Mucosa of rectum (tissue), 2 donors: ENCODE results near the gene MARK3.

Experiments
- H3K27ac ChIP-seq, 2 donors: one replicate each; pipeline ENCODE4 v1.7.0; 2013; ENCODE audit warnings: inconsistent platforms in 2 of 2, low read depth in 2 of 2, low read length in 2 of 2
- H3K27me3 ChIP-seq, 2 donors: one replicate each; pipeline ENCODE4 v1.7.0; 2013; ENCODE audit warnings: low read length in 2 of 2; ENCODE audit not compliant: control insufficient read depth in 2 of 2, insufficient read depth in 2 of 2
- H3K36me3 ChIP-seq, 2 donors: one replicate each; pipeline ENCODE4 v1.7.0; 2013; ENCODE audit warnings: low read length in 2 of 2; ENCODE audit not compliant: control insufficient read depth in 2 of 2, insufficient read depth in 2 of 2
- H3K4me1 ChIP-seq, 2 donors: one replicate each; pipeline ENCODE4 v1.7.0; 2013; ENCODE audit warnings: low read length in 2 of 2, mild to moderate bottlenecking in 1 of 2; ENCODE audit not compliant: control insufficient read depth in 2 of 2, insufficient read depth in 2 of 2
- H3K4me3 ChIP-seq, 2 donors: one replicate each; pipeline ENCODE4 v1.7.0; 2013; ENCODE audit warnings: low read length in 2 of 2
- H3K9ac ChIP-seq, 2 donors: one replicate each; pipeline ENCODE4 v1.7.0; 2013; ENCODE audit warnings: low read length in 2 of 2, low read depth in 1 of 2, mild to moderate bottlenecking in 1 of 2
- H3K9me3 ChIP-seq, 2 donors: one replicate each; pipeline ENCODE4 v1.7.0; 2013; ENCODE audit warnings: low read length in 2 of 2; ENCODE audit not compliant: control insufficient read depth in 2 of 2
- donor health status: healthy.
- donor health status: Normal muscosa, but diverticular disease.

The MARK3 gene

DNA sequence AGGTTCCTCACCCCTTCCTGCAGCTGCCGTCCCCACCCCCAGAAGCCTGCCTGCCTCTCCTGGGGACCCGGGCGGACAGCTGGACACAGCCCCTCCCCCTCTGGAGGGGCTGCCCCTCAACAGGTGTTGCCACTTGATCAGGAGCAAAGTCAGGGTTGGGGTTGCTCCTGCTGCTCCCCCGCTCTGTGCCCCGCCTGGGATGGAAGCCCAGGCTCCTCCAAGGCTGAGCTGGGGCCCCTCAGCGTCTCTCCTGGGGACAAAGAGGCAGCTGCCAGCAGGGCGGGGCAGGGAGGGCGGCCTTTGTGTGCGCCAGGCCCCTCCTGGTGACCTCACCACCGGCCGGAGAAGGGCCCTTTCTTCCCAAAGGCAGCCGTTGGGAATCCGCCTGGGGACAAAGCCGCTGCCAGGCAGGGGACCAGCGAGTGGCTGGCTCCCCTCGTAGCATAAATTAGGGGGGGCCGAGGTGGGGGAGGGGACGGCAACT is 157.4 kb downstream of the MARK3 start:
- Histone ChIP-seq H3K4me3 (peak overlapping the region in 1 of 2 donors; percentile 13), H3K36me3 (no peaks in the 10 kb centered on the region), H3K27ac (peak overlapping the region; percentile 56 to 59), H3K9me3 (no peaks in the 10 kb centered on the region), H3K27me3 (no peaks in the 10 kb centered on the region), H3K4me1 (peaks cover 44 to 62% of the 10 kb centered on the region in 2 donors), H3K9ac (peak overlapping the region in 1 of 2 donors; percentile 61)

DNA sequence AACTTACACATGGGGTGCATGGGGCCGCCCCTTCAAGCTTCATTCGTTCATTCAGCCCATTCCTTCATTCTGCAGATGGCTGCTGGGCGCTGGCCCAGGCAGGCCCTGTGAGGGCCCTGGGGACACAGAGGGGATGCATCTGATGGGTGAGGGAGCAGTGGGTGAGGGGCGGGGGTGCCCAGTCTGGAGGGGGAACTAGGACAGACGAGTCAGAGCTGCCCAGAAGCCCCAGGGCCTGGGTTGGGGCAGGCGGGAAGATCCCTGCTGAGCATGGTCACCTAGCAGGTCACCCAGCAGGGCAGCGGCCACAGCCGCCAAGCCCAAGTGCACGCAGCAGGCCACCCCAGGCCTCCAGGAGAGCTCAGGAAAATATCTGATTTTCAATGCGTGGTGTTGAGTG is 157.9 kb downstream of the MARK3 start:
- no peaks in the 10 kb centered on the region for H3K9me3 ChIP-seq
- H3K4me3 ChIP-seq = no peak overlapping the region
- H3K27ac ChIP-seq = peak overlapping the region in 1 of 2 donors; percentile 56
- no peaks in the 10 kb centered on the region for H3K27me3 ChIP-seq
- no peaks in the 10 kb centered on the region for H3K36me3 ChIP-seq
- peak overlapping the region in 1 of 2 donors; percentile 61 for H3K9ac ChIP-seq
- H3K4me1 ChIP-seq = peaks cover 44 to 62% of the 10 kb centered on the region in 2 donors

DNA sequence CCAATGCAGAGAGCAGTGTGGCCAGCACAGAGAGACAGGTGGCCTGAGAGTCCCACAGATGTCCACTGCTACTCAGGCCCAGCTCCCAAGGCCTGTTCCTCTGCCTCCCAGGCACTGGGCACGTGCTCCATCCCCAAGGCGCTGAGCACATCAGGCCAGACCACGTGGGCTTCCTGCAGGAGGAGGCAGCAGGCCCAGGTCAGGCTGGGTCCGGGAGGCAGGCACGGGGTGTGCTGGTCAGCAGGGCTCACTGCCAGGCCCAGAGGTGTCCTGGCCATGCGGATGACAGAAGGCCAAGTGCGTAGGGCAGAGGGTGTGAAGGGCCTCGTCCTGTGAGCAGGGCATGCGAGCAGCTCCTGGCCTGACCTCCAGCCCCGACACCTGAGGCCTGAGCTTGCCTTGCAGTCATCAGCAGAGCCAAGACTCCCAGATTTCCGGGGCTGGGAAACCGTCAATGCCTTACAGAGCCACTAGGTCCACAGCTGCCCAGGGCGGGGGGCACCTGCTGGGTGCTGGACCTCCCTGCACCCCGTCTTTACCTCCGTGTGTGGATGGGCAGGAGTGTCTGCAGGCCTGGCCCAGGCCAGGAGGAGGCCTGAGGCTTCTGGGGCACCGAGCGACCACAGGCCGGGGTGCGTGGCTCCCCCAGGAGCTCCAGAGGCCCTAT is 158.6 kb downstream of the MARK3 start:
- Histone ChIP-seq H3K4me1 (peaks cover 42 to 58% of the 10 kb centered on the region in 2 donors), H3K36me3 (no peaks in the 10 kb centered on the region), H3K9ac (no peak overlapping the region), H3K9me3 (no peaks in the 10 kb centered on the region), H3K4me3 (no peak overlapping the region), H3K27ac (no peak overlapping the region), H3K27me3 (no peaks in the 10 kb centered on the region)

DNA sequence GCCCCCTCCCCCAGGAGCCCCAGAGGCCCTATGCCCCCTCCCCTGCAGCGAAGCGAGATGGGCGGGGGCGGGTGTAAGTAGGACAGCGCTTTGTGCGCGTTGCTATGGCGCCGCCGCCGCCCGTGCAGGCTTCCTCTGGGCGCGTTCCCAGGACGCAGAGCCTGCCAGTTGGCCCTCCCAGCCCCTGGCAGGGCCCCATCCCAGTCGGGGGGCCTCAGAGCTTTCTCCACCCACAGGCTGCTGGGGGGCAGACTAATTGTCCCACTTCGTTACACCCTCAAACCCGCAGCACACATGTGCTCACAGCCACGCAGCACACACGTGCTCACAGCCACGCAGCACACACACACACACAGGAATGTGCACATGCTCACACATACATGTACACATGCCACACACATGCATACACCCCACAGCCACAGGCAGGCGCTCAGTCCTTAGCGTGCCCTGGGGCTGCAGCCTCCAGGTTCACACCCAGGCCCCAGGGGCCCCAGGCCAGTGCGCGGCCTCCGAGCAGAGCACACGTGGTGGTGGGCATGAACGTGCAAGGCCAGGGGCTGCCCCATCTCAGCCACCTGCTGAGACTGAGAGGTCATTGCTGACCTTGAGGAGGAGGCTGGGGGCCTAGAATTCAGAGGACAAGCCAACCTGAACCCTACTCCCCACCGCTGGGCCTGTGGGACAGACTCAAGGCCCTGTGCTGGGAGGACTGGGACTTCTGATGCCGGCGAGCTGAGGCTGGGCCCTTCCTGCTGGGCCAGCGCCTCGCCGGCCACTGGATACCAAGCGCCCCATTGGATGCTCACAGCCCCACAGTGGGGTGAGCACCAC is 159.4 kb downstream of the MARK3 start:
- no peak overlapping the region for H3K9ac ChIP-seq
- no peak overlapping the region for H3K4me3 ChIP-seq
- no peaks in the 10 kb centered on the region for H3K27me3 ChIP-seq
- H3K4me1 ChIP-seq = peaks cover 38 to 56% of the 10 kb centered on the region in 2 donors
- no peaks in the 10 kb centered on the region for H3K36me3 ChIP-seq
- H3K27ac ChIP-seq = no peak overlapping the region
- no peaks in the 10 kb centered on the region for H3K9me3 ChIP-seq

DNA sequence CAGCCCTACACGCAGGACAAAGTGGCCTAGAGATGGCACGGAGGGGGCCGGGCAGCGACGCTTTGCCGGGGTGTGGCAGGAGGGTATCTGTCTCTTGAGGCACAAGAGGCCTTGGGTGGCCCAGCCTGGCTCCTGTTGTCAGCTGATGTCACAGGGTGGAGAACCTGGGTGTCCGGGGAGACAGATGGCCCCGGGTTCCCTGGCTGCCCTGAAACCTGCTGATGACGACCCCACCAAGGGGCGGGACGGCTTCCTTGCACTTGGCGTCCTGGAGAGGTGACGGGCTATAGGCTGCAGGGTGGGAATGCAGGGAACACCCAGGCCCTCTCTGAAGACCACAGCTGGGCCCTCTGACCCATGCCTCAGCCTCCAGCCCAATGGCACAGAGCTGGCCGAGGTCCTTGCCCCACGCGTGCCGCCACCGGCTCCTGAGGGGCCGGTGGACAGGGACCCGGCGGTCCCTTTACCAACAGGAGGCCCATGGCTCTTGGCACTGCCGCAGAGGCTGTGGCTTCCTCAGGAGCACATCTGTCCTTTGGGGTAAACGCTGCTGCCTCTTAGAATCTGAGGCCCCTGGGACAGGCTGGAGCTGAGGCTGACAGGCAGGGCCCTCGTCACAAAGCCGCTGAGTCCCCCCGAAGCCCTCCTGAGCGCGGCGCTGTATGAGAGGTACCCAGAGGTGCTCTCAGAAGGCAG is 160.2 kb downstream of the MARK3 start:
- H3K4me3 ChIP-seq = no peak overlapping the region
- H3K27ac ChIP-seq = no peak overlapping the region
- H3K9me3 ChIP-seq = no peaks in the 10 kb centered on the region
- H3K27me3 ChIP-seq = no peaks in the 10 kb centered on the region
- no peaks in the 10 kb centered on the region for H3K36me3 ChIP-seq
- H3K4me1 ChIP-seq = peaks cover 37 to 56% of the 10 kb centered on the region in 2 donors
- H3K9ac ChIP-seq = no peak overlapping the region

DNA sequence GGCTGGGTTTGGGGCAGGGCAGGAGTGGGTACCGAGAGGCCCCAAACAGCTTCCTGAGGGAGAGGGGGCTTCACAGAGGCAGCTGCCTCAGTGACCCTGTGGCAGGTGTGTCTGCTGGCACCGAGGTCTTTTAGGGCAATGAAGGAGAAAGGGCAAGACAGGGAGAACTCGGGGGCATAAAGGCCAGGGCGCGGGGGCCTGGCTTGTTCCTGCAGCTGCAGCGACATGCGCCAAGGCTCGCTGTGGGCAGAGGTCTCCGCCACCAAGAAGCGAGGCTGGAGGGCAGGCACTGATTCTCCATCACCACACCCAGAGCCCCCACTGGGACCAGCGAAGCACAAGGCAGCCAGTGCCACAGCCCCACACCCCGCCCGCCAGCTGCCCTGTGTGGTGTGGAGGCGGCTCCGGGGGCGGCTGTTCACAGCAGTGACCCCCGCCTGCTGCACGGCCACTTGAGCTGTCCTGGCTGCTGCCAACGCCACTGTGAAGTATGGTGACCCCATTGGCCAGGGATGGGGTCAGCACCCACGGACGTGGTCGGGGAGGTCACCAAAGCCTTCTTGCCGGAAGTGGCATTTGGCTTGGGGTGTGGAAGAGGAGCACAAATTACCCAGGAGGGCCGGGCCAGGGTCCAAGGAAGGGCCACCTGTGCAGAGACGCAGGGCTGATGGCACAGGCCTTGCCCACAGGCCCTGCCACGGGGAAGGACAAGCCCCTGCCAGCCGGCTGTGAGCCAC is 160.9 kb downstream of the MARK3 start:
- Histone ChIP-seq H3K9me3 (no peaks in the 10 kb centered on the region), H3K4me3 (no peak overlapping the region), H3K27me3 (no peaks in the 10 kb centered on the region), H3K4me1 (peaks cover 31 to 54% of the 10 kb centered on the region in 2 donors), H3K27ac (no peak overlapping the region), H3K9ac (no peak overlapping the region), H3K36me3 (no peaks in the 10 kb centered on the region)

DNA sequence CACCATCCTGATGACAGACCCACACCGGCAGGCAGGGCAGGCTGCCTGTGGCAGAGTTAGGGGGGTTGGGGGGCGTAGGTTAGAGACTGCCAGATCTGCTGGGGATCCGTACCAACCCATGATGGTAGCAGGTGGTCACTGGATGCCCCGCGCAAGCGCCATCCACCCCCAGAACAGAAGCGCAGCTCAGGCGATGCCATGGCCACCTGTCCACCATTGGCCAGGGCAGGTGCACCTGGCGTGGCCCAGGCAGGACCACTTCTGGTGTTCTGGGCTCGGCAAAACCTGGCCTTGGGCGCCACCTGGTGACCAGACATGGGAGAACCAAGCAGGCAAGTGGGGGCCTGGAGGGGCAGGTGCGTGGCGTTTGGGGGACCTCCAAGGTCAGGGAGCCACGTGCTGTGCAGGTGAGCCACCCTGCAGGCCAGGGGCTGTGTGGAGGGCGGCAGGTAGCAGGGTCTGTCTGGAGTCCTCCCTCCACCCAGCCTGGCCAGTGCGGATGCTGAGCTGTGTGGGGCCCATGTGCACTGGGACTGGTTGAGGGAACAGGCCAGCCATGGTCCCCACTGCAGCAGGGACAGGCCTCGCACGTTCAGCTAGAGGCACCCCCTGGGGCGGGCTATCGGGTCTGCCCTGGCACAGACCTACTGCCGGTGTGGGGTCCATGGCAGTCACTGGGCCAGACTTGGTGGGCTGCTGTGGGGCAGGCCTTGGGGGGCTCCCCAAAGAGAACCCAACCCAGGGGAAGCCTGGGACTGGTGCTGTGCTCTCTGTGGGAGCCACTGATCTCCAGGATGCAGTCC is 161.6 kb downstream of the MARK3 start:
- Histone ChIP-seq H3K9ac (no peak overlapping the region), H3K27ac (no peak overlapping the region), H3K9me3 (no peaks in the 10 kb centered on the region), H3K36me3 (no peaks in the 10 kb centered on the region), H3K27me3 (no peaks in the 10 kb centered on the region), H3K4me1 (peaks cover 23 to 47% of the 10 kb centered on the region in 2 donors), H3K4me3 (no peak overlapping the region)

DNA sequence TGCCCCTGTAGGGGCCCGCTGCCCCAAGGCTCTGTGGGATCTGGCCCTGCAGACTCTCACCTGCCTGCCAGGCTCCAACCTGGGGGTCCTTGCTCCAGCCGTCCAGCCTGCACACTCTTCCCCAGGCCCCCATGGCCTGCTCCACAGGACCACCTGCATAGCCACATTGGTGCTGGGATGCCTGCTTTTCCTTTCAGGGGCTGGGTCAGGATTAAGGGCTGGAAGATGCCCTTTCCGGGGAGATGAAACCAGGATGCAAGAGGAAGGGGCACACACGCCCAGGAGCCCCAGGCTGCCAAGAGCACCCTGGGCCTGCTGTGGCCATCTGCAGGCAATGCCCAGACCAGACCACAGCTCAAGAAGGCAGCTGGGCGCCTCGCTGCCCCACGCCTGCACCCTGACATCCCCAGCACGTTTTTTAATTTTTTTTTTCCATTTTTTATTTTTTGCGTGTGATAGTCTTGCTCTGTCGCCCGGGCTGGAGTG is 162.3 kb downstream of the MARK3 start:
- Histone ChIP-seq H3K27ac (no peak overlapping the region), H3K9me3 (no peaks in the 10 kb centered on the region), H3K4me1 (peaks cover 17 to 40% of the 10 kb centered on the region in 2 donors), H3K9ac (no peak overlapping the region), H3K27me3 (no peaks in the 10 kb centered on the region), H3K4me3 (no peak overlapping the region), H3K36me3 (no peaks in the 10 kb centered on the region)

DNA sequence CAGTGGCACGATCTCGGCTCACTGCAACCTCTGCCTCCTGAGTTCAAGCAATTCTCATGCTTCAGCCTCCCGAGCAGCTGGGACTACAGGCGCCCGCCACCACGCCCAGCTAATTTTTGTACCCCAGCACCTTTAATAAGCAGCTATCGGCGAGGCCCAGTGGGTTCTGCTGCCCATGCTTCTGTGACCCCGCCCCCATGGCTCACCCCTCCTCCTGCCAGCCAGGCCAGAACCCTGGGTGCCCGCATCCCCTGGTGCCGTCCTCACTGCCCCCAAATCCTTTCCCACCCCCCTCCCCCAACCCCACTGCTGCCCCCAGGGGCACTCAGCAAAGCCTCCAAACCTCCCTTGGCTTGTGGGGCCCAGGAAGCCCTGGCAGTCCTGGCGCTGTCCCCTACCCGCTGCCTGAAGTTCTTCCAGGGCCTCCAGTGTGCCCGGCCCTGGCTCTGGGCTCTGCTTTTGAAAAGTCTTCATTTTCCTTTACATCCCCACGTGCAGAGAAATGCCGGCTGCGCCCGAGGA is 162.8 kb downstream of the MARK3 start:
- Histone ChIP-seq H3K9ac (no peak overlapping the region), H3K4me3 (no peak overlapping the region), H3K36me3 (no peaks in the 10 kb centered on the region), H3K9me3 (no peaks in the 10 kb centered on the region), H3K4me1 (peaks cover 12 to 35% of the 10 kb centered on the region in 2 donors), H3K27me3 (no peaks in the 10 kb centered on the region), H3K27ac (no peak overlapping the region)
